GM21360 (cell line): Measurements from ENCODE around the gene CHRNA4.
"Not testable (repeated sequence)": the region's sequence is repeated elsewhere in the genome, so short reads cannot be mapped to it uniquely, and the experiment has no call there.

Experiments
- ATAC-seq: cut with Tn5 transposase; IDR thresholded peaks from one replicate; pipeline ENCODE4 v1.9.1; 2021; ENCODE audit warnings: mild to moderate bottlenecking, moderate library complexity; ENCODE audit not compliant: unreplicated experiment

CHRNA4 gene

DNA sequence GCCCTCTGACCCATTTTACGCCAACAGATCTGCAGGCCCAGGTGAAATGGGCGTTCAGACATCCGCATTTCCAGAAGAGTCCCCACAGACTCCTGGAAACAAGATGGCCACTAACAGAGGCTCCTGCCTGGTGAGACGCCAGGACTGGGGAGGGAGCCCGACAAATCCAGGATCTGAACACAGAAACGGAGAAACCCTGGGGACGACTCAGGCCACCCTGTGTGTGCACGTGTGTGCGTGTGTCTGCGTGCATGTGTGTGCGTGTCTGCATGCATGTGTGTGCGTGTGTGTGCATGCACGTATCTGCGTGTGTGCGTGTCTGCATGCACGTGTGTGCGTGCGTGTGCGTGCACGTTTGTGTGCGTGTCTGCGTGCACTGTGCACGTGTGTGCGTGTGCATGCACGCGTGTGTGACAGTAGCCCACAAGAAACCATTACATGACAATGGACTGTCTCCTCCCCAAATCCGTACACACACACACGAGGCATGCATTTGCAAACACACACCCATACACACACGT, 24.9 kb downstream of the CHRNA4 start:
- ATAC-seq: no peak

DNA sequence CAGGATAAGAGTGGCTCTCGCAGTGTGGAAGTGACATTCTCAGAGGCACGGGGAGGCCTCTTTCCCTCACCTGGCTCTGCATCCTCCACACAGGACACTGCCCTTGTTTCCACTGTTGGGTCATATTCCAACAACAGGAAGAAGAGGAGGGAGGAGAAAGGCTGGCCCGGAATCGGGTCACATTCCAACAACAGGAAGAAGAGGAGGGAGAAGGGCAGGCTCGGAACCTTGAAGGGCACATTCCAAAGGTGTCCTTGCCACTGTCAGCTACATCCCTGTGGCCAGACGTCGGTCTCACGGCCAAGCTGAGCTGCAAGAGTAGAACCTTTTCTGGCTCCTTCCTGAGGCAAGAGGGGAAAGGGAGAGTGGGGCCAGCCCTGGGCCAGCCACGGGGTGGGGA, 25.4 kb downstream of the CHRNA4 start:
- no peak for ATAC-seq

DNA sequence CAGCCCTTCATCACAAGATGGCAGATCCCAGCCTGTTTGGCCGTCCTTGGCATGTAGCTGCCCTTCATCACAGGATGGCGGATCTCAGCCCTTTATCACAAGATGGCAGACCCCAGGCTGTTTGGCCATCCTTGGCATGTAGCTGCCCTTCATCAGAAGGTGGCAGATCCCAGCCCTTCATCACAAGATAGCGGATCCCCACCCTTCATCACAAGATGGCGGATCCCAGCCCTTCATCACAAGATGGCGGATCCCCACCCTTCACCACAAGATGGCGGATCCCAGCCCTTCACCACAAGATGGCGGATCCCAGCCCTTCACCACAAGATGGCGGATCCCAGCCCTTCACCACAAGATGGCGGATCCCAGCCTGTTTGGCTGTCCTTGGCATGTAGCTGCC, 26.1 kb downstream of the CHRNA4 start:
- ATAC-seq: not testable (repeated sequence)

DNA sequence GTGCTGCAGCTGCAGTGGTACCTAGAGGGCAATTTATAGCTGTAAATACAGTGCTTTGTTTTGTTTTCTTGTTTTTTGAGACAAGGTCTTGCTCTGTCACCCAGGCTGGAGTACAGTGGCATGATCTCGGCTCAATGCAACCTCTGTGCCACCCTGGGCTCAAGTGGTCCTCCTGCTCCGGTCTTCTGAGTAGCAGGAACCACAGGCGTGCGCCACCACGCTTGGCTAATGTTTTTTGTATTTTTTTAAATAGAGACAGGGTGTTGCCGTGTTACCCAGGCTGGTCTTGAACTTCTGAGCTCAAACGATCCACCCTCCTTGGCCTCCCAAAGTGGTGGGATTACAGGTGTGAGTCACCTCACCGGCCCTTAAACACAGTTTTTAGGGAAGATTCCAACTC, 26.8 kb downstream of the CHRNA4 start:
- no peak for ATAC-seq

DNA sequence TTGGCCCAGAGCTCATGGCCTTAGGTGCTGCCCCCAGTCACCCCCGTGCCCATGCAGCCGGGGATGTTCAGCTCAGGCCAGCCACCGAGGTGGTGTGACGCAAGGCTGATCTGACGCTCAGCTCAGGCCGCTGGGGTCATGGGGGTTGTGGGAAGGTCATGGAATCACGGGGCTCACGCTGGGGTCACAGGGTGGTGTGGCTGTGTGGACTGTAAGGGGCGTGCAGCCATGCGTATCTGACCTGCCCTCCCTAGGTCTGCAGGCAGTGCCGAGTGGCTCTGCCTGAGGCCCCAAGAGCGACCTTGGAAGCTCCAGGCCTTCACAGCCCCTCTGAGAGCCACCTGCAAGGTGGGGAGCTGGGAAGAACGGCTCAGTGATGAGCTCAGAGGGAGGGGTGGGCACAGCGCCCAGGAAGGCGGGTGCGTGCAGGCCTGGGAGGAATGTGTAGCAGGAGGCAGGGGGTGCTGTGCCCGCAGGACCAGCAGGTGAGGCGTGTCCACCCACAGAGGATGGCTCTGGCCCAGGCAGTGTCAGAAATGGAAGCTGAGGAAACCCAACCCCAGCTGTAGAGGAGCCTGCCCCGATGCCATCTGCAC, 27.8 kb downstream of the CHRNA4 start:
- ATAC-seq: no peak

DNA sequence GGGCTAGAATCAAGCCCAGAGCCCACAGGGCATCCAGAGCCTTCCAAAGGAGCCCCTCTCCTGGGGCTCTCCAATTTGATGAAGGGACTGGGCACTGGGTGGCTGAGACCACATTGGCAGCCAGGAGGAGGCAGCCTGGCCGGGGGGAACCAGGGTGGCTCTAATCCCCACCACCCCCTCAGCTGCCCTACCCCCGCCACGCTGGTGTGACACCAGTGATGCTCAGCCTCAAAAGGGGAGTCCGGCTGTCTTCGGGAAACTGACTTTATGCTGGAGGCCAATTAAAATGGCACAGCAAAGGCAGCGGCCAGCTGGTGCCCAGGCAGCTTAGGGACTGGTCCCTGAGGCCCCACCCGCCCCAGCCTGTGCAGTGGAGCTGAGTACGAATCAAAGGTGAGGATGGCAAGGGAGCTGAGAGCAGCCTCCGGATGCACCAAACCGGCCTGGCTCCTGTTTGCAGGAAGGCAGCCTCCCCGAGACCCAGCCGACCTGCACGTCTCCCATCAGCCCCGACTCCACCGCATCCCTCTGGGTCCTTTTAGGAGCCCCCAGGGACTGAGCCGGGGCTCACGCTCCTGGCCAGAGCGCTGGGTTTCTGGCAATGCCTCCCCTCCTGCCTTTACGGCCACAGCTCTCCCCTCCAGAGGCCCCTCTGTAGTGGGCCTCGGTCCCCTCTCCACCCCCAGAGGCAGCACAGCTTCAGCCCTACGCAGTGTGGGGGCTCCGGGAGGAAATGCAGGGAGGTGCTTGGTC, 28.5 kb downstream of the CHRNA4 start:
- no peak for ATAC-seq

DNA sequence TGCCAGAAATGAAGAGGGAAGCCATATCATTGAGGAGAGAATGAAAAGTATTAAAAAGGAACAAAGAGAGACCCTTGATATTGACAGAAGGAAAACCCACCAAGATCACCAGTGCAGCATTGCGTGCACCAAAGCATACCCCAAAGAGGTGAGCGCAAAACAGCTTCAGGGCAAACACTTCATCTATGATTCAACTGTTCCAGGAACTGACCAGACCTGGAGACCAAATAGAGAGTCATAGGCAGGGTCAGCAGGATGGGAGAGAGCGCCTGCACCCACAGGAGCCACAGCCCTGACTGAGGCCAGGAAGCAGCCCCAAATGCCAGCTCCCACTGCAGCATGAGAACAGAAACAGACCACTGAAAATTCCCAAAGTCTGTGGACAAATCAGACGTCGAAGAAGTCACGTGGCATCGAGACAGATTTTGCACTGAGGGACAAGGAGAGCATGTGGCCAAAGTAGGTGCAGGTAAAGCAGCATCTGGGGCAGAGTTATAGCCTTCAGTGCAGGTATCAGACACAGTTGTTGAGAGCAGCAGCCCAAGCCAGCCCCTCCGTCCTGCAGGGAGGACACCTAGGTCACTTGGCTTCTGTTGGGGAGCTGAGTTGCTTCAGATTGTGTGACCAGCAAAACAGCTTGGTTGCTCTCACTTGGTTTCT, 29.3 kb downstream of the CHRNA4 start:
- no peak for ATAC-seq

DNA sequence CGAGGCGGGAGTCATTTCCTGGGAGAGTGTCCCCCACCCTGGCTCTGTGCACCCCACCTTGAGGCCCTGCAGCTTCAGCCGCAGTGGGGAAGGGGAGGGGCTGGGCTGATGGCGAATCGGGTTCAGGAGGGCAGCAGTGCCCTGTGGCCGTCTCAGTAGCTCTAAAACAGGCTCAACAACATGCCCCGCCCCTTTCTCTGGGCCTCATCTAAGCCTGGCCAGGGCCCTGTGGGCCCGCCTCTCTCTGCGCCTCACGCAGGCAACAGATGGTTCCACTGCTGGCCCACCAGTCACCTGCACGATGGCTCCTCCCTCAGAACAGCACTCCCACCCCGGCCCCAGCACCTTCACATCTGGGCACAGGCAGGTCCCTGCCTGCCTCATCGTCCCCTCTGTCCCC, 30.2 kb downstream of the CHRNA4 start:
- ATAC-seq: no peak

DNA sequence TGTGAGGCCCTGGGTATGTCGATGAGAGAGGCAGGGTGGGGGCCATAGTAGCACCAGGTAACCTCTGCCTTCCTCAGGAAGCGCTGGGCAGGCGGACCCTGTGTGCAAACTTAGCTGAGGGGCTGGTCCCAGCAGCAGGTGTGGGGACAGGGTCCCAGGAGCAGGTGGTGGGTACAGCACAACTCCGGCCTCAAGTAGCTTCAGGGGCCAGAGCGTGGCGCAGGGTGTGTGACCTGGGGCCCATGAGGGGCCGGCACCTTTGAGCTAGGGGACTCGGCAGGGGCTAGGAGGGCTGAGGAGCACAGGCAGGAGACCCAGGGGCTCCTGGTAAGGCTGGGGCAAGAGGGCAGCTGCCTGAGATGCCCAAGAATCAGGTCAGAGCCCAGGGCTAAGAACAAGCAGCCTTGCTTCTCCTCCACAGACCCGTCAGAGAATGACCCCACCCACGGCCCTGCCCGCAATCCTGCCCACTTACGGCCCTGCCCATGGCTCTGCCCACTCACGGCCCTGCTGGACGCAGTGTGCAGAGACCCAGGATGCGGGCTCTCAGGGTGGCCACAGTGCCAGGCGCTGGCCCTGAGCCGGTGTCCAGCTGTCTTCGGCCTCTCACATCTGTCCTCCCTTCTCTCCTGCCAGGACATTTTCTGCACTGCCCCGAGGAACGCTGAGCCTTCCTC, 30.9 kb downstream of the CHRNA4 start:
- ATAC-seq: no peak

DNA sequence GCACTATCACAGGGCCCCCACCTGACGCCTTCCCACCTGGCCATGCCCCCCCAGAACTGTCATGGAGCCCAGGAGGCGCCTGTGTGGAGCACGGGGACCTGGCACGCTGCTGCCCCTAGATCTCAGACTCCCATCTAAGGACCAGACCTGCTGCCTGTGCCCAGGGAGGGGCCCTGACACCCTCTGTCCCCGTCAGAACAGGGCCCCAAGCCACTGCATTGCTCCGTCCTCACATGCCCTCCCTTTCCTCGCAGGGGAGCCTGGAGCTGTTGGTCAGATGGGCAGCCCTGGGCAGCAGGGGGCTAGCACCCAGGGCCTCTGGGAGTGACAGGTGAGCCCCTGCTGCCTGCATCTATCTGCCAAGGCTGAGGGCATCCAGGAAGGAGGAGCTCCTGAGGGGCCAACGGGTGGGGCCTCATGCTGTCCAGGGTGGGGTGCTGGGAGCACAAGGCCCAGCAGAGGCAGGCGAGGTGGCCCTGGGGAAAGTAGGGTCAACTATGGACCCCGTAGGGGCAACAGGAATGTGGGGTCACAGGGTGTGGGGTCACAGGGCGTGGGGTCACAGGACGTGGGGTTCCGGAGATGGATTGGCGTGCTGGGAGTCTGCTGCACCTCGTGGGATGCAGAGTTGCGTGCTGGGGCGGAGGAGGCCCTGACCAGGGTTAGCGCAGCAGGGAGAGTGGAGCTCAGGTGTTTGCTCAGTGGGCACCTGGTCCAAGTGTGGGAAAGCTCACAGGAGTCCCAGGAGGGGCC, 31.6 kb downstream of the CHRNA4 start:
- ATAC-seq: no peak

DNA sequence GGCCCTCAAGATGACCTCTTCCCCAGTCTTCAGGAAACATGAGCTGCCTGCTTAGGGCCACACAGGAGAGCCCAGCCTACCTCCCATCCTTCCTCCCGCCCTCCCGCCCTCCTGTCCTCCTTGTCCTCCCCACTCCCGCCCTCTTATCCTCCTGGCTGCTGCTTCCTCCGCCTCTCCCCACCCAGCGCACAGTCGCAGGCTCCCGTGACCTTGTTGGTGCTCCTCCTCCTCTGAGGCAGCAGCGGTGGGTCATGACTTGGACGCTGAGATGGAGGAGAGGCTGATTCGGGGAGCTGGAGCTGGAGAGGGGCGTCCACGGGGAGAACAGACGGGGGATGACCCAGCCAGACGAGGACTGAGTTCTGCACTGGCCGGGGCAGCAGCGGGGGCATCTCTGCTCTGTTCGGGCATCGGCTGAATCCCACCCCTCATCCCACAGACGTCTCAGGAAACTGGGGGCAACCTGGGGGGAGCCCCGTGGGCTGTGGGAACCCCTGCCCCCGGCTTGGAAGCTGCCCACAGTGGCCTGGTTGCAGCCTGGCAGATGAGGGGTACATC, 32.4 kb downstream of the CHRNA4 start:
- ATAC-seq: no peak

DNA sequence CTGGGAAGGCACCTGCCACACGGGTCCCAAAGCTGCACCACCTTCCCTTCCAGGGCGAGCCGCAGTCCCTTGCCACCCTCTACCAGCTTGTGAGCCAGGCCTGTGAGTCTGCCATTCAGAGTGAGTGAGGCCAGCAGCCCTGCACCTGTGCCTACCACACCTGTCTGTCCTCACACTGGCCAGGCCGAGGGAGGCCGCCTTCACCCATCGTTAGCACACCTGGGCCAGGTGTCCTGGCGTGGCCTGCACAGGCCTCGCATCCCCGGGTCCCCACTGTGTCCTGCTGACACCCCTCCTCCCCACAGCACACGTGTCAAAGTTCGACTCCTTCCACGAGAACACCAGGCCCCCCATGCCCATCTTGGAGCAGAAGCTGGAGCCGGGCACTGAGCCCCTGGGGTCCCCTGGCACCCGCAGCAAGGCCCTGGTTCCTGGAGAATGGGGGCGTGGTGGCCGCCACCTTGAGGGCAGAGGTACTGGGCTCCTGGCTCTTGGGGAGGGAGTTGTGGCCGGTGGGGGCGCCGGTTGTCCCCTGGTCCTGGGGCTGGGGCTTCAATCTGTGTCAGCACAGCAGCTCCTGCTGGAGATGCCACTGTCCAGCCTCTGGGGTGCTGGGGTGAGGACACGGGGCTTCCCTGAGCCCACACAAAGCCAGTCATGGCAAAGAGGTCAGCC, 33.0 kb downstream of the CHRNA4 start:
- ATAC-seq: no peak

DNA sequence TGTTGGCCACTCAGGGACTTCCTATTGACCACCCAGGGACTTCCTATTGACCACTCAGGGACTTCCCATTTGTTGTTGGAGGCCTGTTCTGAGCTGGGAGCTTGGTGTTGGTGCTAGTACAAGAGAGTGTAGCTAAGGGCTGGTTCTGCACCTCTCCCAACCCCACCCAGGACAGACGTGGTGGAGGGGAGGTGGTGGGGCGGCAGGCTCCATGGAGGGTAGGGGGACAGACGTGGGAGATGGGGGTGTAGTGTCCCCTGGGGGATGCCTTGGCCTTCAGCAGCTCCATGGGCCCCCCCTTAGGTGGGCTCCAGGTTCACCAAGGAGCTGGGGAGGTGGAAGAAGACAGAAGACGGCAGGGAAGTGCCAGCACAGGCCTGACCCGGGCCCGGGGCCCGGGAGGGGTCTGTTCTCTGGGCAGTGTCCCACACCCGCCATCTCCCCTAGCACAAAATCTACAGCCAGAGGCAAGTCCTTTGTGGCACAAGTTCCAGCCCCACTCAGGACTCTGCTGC, 33.9 kb downstream of the CHRNA4 start:
- no peak for ATAC-seq

DNA sequence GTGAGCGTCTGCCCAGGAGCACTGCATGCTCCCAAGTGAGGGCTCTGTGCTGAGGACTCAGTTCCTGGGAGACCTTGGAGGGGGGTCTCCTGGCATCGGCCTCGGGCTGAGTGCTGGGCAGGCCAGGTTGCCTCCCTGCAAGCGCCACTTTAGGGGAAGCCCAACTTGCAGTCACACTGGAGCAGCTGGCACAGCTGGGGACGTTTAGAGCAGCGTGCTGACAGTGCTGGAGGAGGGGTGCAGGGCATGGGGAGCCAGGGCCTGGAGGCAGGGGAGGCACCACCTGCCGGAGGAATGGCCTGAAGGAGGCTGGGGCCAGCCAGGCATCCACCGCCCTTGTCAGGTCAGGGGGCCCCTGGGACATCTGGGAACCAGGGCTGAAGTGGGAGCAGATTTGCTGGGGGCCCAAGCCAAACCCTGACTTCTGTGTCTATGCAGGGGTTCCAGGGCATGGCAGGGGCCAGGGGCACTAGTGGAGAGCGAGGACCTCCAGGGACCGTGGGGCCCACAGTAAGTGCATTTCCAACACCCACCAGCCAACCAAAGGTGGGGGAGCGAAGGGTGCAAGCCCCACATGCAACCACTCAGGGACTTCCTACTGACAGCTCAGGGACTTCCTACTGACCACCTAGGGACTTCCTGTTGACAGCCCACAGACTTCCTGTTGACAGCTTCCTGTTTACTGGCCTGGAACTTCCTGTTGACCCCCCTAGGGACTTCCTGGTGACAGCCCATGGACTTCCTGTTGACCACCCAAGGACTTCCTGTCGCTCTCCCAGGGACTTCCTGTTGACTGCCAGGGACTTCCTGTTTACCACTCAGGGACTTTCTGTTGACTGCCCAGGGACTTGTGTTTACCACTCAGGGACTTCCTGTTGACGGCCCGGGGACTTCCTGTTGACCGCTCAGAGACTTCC, 34.6 kb downstream of the CHRNA4 start:
- no peak for ATAC-seq

DNA sequence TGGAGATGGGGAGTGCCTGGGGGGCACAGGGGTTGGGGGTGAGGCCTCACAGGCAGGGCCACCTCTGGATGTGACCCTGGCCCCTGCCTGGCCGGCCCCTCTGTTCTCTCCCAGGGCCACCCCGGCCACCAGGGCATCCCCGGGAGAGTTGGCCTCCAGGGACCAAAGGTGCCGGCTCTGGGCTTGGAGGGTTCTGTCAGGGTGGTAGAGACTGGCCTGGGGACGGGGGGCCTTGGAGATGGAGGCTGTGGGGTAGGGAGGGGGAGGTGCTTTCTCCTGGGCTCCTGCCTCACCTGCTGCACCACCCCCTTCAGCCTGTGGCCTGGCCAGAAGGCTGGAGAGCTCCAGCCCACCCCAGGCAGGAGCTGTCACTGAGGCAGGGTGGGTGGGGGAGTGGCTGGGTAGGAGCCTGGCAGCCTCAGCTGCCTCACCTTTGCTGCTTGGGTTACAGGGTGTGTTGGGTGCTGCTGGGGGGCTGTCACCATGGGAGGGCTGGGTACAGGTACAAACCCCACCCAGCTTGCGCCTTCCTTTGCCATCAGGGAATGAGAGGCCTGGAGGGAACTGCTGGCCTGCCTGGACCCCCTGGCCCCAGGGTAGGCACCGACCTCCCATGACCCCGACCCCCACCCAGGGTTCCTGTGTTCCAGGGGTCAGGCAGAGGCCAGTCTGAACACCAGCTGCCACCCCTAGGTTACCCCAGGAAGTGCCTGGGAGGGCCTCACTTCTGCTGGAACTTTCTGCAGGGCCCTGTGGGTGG, 35.4 kb downstream of the CHRNA4 start:
- no peak for ATAC-seq

DNA sequence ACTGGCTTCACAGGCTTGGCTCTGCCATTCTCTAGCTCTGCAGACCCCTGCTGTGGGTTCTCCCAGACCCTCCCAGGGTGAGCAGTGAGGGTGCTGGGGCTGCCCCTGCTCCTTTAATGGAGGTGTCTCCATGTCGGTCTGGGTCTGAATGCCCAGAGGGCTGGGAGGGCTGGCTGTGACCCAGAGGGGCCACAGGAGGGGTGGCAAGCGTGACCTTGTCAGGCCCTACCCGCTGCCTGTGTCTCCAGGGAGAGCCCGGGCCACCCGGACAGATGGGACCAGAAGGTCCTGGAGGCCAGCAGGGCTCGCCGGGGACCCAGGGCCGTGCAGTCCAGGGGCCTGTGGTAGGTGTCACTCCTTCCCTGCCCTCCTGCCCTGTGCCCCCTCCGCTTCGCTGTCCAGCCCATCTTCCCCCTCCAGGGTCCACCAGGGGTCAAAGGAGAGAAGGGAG, 36.1 kb downstream of the CHRNA4 start:
- no peak for ATAC-seq

DNA sequence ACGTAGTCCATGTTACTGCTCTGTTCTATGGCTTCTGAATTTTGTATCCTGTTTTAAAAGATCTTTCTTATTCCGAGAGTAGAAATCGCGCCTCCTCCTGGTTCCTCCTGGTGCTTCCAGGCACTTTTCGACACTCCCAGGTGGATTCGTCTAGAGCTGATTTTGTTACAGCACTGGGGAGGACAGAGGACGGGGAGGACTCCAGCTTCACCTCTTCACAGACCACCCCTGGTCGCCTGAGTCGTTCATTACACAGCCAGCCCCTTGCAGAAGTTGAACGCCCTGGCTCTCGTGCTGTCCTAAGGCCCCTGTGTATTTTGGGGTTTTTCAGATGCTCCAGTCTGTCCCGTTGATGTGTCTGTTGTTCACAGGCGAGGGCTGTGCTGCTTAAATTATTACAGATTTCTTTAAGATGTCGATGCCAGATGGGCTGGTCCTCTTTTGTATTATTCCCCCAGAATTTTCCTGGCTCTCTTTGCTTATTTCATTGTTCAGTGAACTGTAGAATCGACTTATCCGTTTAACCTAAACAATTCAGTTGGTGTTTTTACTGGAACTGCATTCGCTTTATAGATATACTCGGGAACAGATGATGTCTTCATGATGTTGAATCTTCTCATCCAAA, 37.7 kb downstream of the CHRNA4 start:
- no peak for ATAC-seq

DNA sequence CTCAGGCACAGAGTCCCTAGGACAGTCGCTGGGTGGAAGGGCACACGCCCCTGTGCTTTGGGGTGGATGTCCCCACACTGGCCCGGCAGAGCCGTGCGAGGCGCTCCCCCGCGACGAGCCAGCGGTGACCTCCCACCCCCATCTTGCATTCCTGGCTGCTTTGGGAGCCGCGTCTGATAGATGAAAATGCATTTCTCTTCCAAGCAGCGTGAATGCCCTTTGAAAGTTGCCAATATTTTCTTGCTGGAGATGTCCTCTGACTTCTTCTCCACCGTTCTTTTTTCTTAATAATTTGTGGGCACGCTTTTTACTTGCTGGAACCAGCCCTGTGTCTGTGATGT, 38.2 kb downstream of the CHRNA4 start:
- ATAC-seq: no peak
